Measurements from ENCODE around the gene ZBTB39. TPM values are rescaled to one million over a fixed set of nuclear protein-coding genes. Genes with fewer than 3 reads are reported as not detected.
"Not testable (repeated sequence)": the region's sequence is repeated elsewhere in the genome, so short reads cannot be mapped to it uniquely, and the experiment has no call there.

The ZBTB39 gene, protein sequence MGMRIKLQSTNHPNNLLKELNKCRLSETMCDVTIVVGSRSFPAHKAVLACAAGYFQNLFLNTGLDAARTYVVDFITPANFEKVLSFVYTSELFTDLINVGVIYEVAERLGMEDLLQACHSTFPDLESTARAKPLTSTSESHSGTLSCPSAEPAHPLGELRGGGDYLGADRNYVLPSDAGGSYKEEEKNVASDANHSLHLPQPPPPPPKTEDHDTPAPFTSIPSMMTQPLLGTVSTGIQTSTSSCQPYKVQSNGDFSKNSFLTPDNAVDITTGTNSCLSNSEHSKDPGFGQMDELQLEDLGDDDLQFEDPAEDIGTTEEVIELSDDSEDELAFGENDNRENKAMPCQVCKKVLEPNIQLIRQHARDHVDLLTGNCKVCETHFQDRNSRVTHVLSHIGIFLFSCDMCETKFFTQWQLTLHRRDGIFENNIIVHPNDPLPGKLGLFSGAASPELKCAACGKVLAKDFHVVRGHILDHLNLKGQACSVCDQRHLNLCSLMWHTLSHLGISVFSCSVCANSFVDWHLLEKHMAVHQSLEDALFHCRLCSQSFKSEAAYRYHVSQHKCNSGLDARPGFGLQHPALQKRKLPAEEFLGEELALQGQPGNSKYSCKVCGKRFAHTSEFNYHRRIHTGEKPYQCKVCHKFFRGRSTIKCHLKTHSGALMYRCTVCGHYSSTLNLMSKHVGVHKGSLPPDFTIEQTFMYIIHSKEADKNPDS
- polyA plus RNA-seq (2013, experiment 1 of 4) = 27.4 TPM
- 34.2 TPM for polyA plus RNA-seq (2013, experiment 2 of 4)
- 22.1 TPM for polyA plus RNA-seq (2013, experiment 3 of 4)
- polyA plus RNA-seq (2013, experiment 4 of 4) = 24.5 TPM

DNA sequence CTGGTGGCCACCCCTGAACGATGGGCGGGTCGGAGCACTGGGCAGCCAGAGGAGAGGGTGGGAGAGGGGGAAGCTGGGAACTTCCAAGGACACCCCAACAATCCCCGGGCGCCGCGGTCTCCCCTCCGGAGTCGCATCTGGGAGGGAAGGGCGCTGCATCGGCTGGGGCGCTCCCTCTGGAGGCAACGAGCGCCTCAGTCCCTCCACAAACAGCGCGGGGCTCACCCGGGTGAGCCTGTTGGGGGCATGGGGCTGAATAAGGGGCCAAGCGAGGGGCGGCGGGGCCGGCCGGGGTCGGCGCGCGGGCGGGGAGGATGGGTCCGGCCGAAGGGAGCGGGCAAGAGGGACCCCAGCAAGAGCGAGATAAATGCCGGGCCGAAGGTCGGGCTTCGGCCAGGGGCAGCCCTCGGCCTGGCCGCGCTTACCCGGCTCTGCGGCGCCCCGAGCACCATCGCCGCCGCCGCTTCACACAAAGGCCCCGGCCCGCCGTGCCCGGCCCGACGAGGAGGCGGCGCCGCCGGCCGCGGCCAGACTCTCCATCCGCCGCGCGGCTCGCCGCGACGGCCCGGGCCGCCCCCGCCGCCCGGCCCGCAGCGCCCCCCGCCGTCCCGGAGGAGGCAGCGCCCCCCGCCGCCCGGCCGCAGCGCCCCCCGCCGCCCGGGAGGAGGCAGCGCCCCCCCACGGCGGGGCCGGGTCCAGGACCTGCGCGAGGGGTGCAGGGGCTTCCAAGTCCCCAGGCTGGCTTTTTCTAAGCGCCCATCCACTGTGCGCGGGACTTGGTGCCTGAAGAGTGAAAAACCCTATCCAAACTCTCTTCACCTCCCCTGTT lies at the start of gene ZBTB39:
Gene ZBTB39, minus strand, starts transcription at position 567 of the 829 bp plus-strand sequence. CDS start 1,629 bp downstream, outside the sequence.
- Histone ChIP-seq H3K4me3 (ENCODE audit: insufficient read depth, low read depth, low read length) (peak within 1 kb of the TSS; percentile 61), H3K9me3 (ENCODE audit: control insufficient read depth, low read length) (no peaks in the 10 kb centered on the region), H3K27me3 (ENCODE audit: control insufficient read depth, insufficient read depth, low read length, poor library complexity, severe bottlenecking) (no peaks in the 10 kb centered on the region), H3K4me1 (ENCODE audit: control insufficient read depth, insufficient read depth, low read length) (peaks cover 8% of the 10 kb centered on the region), H3K36me3 (ENCODE audit: control insufficient read depth, insufficient read depth, low read length) (peaks cover 32% of the 10 kb centered on the region), H3K27ac (ENCODE audit: insufficient read depth, low read depth, low read length, poor library complexity, severe bottlenecking) (no peak within 1 kb of the TSS)
- 1% methylated on average over 94 of the region's 94 CpGs for WGBS, 2 experiments

DNA sequence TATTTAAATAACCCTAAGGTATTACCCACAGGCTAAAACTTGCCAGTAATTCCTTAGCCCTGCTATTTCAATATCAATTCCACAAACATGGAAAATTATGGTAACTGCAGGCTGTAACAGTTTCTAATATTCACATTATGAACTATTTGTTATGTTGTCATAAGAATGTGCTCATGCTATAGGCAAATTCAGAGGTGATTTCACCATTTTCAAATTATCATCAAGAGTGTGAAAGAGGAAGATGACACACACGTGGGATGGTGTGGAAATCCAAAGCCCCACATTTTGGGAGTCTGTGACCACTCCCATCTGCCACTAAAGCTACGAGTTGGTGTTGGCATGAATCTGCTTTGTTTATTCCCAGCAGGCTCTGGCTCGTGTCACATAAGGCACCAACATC lies 49.5 kb upstream of the ZBTB39 start:
- H3K9me3 ChIP-seq (ENCODE audit: control insufficient read depth, low read length) = no peaks in the 10 kb centered on the region

DNA sequence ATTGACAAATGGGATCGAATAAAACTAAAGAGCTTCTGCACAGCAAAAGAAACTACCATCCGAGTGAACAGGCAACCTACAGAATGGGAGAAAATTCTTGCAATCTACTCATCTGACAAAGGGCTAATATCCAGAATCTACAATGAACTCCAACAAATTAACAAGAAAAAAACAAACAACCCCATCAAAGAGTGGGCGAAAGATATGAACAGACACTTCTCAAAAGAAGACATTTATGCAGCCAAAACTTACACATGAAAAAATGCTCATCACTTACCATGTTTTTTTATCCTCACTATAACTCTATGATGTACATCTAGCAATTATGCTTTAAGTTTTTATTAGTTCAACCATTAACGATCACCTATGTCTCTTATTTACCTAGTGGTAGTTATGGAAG lies 47.6 kb upstream of the ZBTB39 start:
- 89 to 93% methylated on average over 3 of the region's 4 CpGs for WGBS, 2 experiments
- H3K27ac ChIP-seq (ENCODE audit: insufficient read depth, low read depth, low read length, poor library complexity, severe bottlenecking); H3K27me3 ChIP-seq (ENCODE audit: control insufficient read depth, insufficient read depth, low read length, poor library complexity, severe bottlenecking); H3K4me3 ChIP-seq (ENCODE audit: insufficient read depth, low read depth, low read length); H3K4me1 ChIP-seq (ENCODE audit: control insufficient read depth, insufficient read depth, low read length); H3K9me3 ChIP-seq (ENCODE audit: control insufficient read depth, low read length): not testable (repeated sequence)
- peaks cover 17% of the 10 kb centered on the region for H3K36me3 ChIP-seq (ENCODE audit: control insufficient read depth, insufficient read depth, low read length)

More for the DNA sequence above, 49.5 kb upstream of the ZBTB39 start:
- peaks cover 37% of the 10 kb centered on the region for H3K36me3 ChIP-seq (ENCODE audit: control insufficient read depth, insufficient read depth, low read length)
- no peaks in the 10 kb centered on the region for H3K27me3 ChIP-seq (ENCODE audit: control insufficient read depth, insufficient read depth, low read length, poor library complexity, severe bottlenecking)
- no peak overlapping the region for H3K4me3 ChIP-seq (ENCODE audit: insufficient read depth, low read depth, low read length)
- no peak overlapping the region for H3K27ac ChIP-seq (ENCODE audit: insufficient read depth, low read depth, low read length, poor library complexity, severe bottlenecking)
- no peaks in the 10 kb centered on the region for H3K4me1 ChIP-seq (ENCODE audit: control insufficient read depth, insufficient read depth, low read length)
- 87 to 92% methylated on average over 3 of the region's 3 CpGs for WGBS, 2 experiments

DNA sequence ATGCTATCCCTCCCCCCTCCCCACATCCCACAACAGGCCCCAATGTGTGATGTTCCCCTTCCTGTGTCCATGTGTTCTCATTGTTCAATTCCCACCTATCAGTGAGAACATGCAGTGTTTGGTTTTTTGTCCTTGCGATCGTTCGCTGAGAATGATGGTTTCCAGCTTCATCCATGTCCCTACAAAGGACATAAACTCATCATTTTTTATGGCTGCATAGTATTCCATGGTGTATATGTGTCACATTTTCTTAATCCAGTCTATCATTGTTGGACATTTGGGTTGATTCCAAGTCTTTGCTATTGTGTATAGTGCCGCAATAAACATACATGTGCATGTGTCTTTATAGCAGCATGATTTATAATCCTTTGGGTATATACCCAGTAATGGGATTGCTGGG lies 46.8 kb upstream of the ZBTB39 start:
- not testable (repeated sequence) for H3K4me3 ChIP-seq (ENCODE audit: insufficient read depth, low read depth, low read length); H3K9me3 ChIP-seq (ENCODE audit: control insufficient read depth, low read length); H3K27ac ChIP-seq (ENCODE audit: insufficient read depth, low read depth, low read length, poor library complexity, severe bottlenecking); H3K4me1 ChIP-seq (ENCODE audit: control insufficient read depth, insufficient read depth, low read length); H3K27me3 ChIP-seq (ENCODE audit: control insufficient read depth, insufficient read depth, low read length, poor library complexity, severe bottlenecking)
- peaks cover 11% of the 10 kb centered on the region for H3K36me3 ChIP-seq (ENCODE audit: control insufficient read depth, insufficient read depth, low read length)
- WGBS, 2 experiments = 77 to 89% methylated on average over 3 of the region's 4 CpGs

DNA sequence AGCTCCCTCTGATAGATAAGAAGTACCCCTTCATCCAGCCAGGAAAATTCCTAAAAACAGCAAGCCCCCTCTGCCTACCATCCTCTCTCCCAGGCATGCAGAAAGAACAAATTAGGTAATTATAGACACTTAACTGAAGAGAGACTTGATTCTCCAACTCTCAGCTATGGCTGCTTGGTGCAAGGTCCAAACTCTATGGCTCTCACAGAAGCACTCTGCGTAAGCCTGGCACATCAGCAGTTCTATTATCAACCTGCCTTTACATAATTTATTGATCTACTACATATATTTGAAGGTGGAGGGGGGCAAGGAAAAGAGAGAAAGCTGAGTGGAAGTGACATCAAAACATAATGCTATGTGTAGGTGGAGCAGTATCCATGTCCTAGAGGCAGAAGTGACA lies 44.7 kb upstream of the ZBTB39 start:
- H3K4me3 ChIP-seq (ENCODE audit: insufficient read depth, low read depth, low read length) = no peak overlapping the region
- no peaks in the 10 kb centered on the region for H3K27me3 ChIP-seq (ENCODE audit: control insufficient read depth, insufficient read depth, low read length, poor library complexity, severe bottlenecking)
- H3K4me1 ChIP-seq (ENCODE audit: control insufficient read depth, insufficient read depth, low read length) = no peaks in the 10 kb centered on the region
- H3K9me3 ChIP-seq (ENCODE audit: control insufficient read depth, low read length) = no peaks in the 10 kb centered on the region
- H3K36me3 ChIP-seq (ENCODE audit: control insufficient read depth, insufficient read depth, low read length) = no peaks in the 10 kb centered on the region
- WGBS, 2 experiments = 100% methylated on average over 1 of the region's 1 CpG
- no peak overlapping the region for H3K27ac ChIP-seq (ENCODE audit: insufficient read depth, low read depth, low read length, poor library complexity, severe bottlenecking)

DNA sequence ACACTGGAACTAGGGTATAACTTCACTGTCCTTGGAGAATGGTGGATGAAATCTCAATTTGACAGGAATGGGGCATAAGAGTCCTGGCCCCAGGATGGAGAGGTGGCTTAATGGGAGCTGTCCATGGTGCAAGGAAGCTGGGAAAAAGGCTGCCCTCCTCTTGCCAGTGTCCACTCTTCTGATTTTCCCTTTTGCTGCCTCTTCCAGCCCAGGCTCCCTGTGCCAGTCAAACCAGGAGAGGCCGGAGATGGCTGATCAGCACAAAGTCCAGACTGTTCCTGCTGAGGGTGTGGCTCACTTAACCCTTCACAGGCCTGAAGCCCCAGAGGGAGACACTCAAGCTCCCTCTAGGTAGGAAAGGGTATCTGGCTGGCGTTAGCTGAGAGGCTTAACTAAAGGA lies 43.5 kb upstream of the ZBTB39 start, which contains the start of gene MYO1A:
Gene MYO1A, minus strand, starts transcription at position 240 of the 400 bp plus-strand sequence. CDS start 1,806 bp downstream, outside the sequence.
- Histone ChIP-seq H3K36me3 (ENCODE audit: control insufficient read depth, insufficient read depth, low read length) (no peaks in the 10 kb centered on the region), H3K9me3 (ENCODE audit: control insufficient read depth, low read length) (no peaks in the 10 kb centered on the region), H3K4me3 (ENCODE audit: insufficient read depth, low read depth, low read length) (no peak within 1 kb of the TSS), H3K27me3 (ENCODE audit: control insufficient read depth, insufficient read depth, low read length, poor library complexity, severe bottlenecking) (no peaks in the 10 kb centered on the region), H3K4me1 (ENCODE audit: control insufficient read depth, insufficient read depth, low read length) (no peaks in the 10 kb centered on the region), H3K27ac (ENCODE audit: insufficient read depth, low read depth, low read length, poor library complexity, severe bottlenecking) (no peak within 1 kb of the TSS)
- 62 to 70% methylated on average over 2 of the region's 2 CpGs for WGBS, 2 experiments

DNA sequence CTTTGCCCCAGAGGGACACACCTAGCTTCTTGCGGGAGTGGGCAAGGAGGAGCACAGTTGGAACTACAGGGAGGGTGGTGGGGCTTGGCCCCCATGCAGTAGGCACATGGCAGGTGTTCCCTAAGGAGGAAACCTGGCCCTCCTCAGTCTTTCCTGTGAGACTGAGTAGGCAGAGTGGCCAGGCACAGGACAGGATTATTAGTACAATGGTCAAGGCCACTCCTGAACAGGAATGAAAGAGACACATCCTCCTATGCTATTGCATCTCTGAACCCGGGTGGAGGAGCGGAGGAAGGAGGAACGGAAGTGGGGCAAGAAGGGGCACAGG lies 42.7 kb upstream of the ZBTB39 start:
- Histone ChIP-seq H3K27me3 (ENCODE audit: control insufficient read depth, insufficient read depth, low read length, poor library complexity, severe bottlenecking) (no peaks in the 10 kb centered on the region), H3K4me1 (ENCODE audit: control insufficient read depth, insufficient read depth, low read length) (no peaks in the 10 kb centered on the region), H3K27ac (ENCODE audit: insufficient read depth, low read depth, low read length, poor library complexity, severe bottlenecking) (no peak overlapping the region), H3K36me3 (ENCODE audit: control insufficient read depth, insufficient read depth, low read length) (no peaks in the 10 kb centered on the region), H3K4me3 (ENCODE audit: insufficient read depth, low read depth, low read length) (no peak overlapping the region), H3K9me3 (ENCODE audit: control insufficient read depth, low read length) (no peaks in the 10 kb centered on the region)
- WGBS, 2 experiments = 92 to 95% methylated on average over 4 of the region's 4 CpGs

DNA sequence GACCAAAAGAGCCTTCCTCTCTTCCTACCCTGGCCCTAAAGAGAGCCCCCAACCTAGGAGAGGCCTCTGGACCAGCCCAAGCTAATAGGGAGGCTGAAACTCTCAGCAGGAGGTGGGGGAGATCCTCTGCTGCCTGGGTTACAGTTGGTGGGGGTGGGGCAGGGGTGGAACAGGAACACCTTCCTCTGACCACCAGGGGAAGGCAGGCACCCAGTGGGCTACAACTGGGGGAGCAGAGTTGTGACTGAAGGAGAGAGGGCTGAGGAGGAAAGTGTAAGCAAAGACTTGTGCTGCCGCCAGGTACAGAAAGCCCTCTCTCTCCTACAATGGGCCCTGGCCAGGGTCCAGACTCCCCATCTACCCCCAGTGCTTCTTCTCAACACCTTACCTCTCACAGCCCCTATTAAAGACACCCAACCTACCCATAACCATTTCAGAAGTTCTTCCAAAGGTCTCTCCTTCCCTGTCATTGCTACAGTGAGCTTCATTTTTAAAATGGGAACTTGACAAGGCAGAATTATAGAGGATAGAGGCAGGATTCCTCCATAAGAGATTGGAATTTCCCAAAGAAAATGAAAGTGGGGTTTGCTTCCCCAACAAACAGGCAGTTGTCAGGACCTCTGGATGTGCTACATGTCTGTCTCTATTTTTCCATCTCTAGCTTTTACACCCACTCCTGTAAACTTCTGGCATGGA lies 42.2 kb upstream of the ZBTB39 start:
- H3K36me3 ChIP-seq (ENCODE audit: control insufficient read depth, insufficient read depth, low read length) = no peaks in the 10 kb centered on the region
- 69 to 89% methylated on average over 1 of the region's 1 CpG for WGBS, 2 experiments
- H3K27me3 ChIP-seq (ENCODE audit: control insufficient read depth, insufficient read depth, low read length, poor library complexity, severe bottlenecking) = no peaks in the 10 kb centered on the region

DNA sequence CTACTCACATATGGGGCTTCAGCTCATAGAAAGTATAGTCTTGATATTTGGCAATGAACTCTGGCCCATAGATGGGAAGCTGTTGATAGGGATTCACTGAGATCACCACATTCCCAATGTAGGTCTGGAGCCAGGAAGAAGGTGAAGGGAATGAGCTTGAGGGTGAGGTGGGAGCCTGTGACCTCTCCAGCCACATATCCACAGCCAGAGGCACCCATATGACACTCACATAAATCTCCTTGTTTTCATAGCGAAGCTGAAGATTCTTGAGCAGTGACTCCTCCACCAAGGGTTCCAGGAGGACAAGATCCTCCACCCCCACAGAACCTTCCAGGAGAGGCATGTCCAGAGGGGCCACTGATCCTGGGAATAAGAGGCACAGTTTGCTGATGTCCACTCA lies 41.6 kb upstream of the ZBTB39 start:
- 81 to 100% methylated on average over 1 of the region's 1 CpG for WGBS, 2 experiments
- Histone ChIP-seq H3K27me3 (ENCODE audit: control insufficient read depth, insufficient read depth, low read length, poor library complexity, severe bottlenecking) (no peaks in the 10 kb centered on the region), H3K4me3 (ENCODE audit: insufficient read depth, low read depth, low read length) (no peak overlapping the region), H3K27ac (ENCODE audit: insufficient read depth, low read depth, low read length, poor library complexity, severe bottlenecking) (no peak overlapping the region), H3K9me3 (ENCODE audit: control insufficient read depth, low read length) (no peaks in the 10 kb centered on the region), H3K4me1 (ENCODE audit: control insufficient read depth, insufficient read depth, low read length) (no peaks in the 10 kb centered on the region), H3K36me3 (ENCODE audit: control insufficient read depth, insufficient read depth, low read length) (no peaks in the 10 kb centered on the region)

More for the DNA sequence above, 42.2 kb upstream of the ZBTB39 start:
- Histone ChIP-seq H3K4me3 (ENCODE audit: insufficient read depth, low read depth, low read length) (no peak overlapping the region), H3K4me1 (ENCODE audit: control insufficient read depth, insufficient read depth, low read length) (no peaks in the 10 kb centered on the region), H3K9me3 (ENCODE audit: control insufficient read depth, low read length) (no peaks in the 10 kb centered on the region), H3K27ac (ENCODE audit: insufficient read depth, low read depth, low read length, poor library complexity, severe bottlenecking) (no peak overlapping the region)
